ENCODE data around the gene BBS1.
A peak's percentile ranks its signal among the peaks of the same experiment; 100 is the strongest.

- TF ChIP-seq TAF1 (IDR thresholded peaks at IDR 0.05; ENCODE audit: borderline replicate concordance, insufficient read depth, low read length) (peak; percentile 65; the same call in 1 of the 2 replicates), POLR2AphosphoS5 (IDR thresholded peaks at IDR 0.05; ENCODE audit: low read depth, low read length) (peak; percentile 73), SIN3A (IDR thresholded peaks at IDR 0.05; ENCODE audit: borderline replicate concordance, insufficient read depth, low read length) (peak; percentile 97; the same call in 1 of the 2 replicates)
Measured at GRCh38 chr11:66545701-66546367, 35.4 kb downstream of the BBS1 start, which contains the start of gene ZDHHC24.
